ENCODE results near the gene THEM5.
A peak's percentile ranks its signal among the peaks of the same experiment; 100 is the strongest.
"Not testable (repeated sequence)": the region's sequence is repeated elsewhere in the genome, so short reads cannot be mapped to it uniquely, and the experiment has no call there.

The THEM5 gene

GRCh38 chr1:151891512-151891911 lies 38.0 kb upstream of the THEM5 start:
- H3K27ac ChIP-seq, result no peak overlapping the region
- TF ChIP-seq CTCF (conservative IDR thresholded peaks at IDR 0.05), result no peak

- peak; percentile 80 for TF ChIP-seq CTCF (conservative IDR thresholded peaks at IDR 0.05)
- no peak overlapping the region for H3K27ac ChIP-seq
Measured at GRCh38 chr1:151888972-151889570, 35.6 kb upstream of the THEM5 start.

- no peak for TF ChIP-seq CTCF (conservative IDR thresholded peaks at IDR 0.05)
- H3K27ac ChIP-seq, result no peak overlapping the region
Measured at GRCh38 chr1:151887028-151887427, 33.5 kb upstream of the THEM5 start.

GRCh38 chr1:151885479-151885878 lies 32.0 kb upstream of the THEM5 start:
- no peak overlapping the region for H3K27ac ChIP-seq

GRCh38 chr1:151884879-151885278 lies 31.4 kb upstream of the THEM5 start:
- H3K27ac ChIP-seq, result not testable (repeated sequence)

More at GRCh38 chr1:151885479-151885878, 32.0 kb upstream of the THEM5 start:
- TF ChIP-seq CTCF (conservative IDR thresholded peaks at IDR 0.05), result no peak

GRCh38 chr1:151884445-151884844 lies 30.9 kb upstream of the THEM5 start:
- H3K27ac ChIP-seq, result not testable (repeated sequence)

- H3K27ac ChIP-seq, result not testable (repeated sequence)
Measured at GRCh38 chr1:151883898-151884297, 30.4 kb upstream of the THEM5 start.

GRCh38 chr1:151882918-151883317 lies 29.4 kb upstream of the THEM5 start:
- H3K27ac ChIP-seq, result not testable (repeated sequence)

GRCh38 chr1:151882466-151882865 lies 29.0 kb upstream of the THEM5 start:
- no peak for TF ChIP-seq CTCF (conservative IDR thresholded peaks at IDR 0.05)
- H3K27ac ChIP-seq, result no peak overlapping the region

GRCh38 chr1:151881479-151881878 lies 28.0 kb upstream of the THEM5 start:
- TF ChIP-seq CTCF (conservative IDR thresholded peaks at IDR 0.05), result peak; percentile 52
- no peak overlapping the region for H3K27ac ChIP-seq

Data from VCaP (cell line).